Inflammatory macrophage treated with lipopolysaccharide for 1 hour (primary cell): ENCODE measurements around the gene KCNK18.
A peak's percentile ranks its signal among the peaks of the same experiment; 100 is the strongest.
"Not testable (repeated sequence)": the region's sequence is repeated elsewhere in the genome, so short reads cannot be mapped to it uniquely, and the experiment has no call there.

Source experiments
- DNase-seq, 2 donors: peaks; one replicate each; pipeline ENCODE4 v3.0.0-alpha.2; 2020 to 2022

KCNK18 gene

GRCh38 chr10:117222976-117223692 lies 25.8 kb downstream of the KCNK18 start:
- no peak for DNase-seq

GRCh38 chr10:117223693-117224430 lies 26.6 kb downstream of the KCNK18 start:
- DNase-seq = no peak

GRCh38 chr10:117224881-117225280 lies 27.6 kb downstream of the KCNK18 start:
- no peak for DNase-seq

- DNase-seq = peak; percentile 55 to 84
These were observed 29.6 kb downstream of the KCNK18 start for GRCh38 chr10:117226813-117227451.

GRCh38 chr10:117228210-117228609 lies 30.9 kb downstream of the KCNK18 start:
- DNase-seq = no peak

- not testable (repeated sequence) for DNase-seq
These were observed 32.8 kb downstream of the KCNK18 start for GRCh38 chr10:117230107-117230506.

GRCh38 chr10:117237401-117237991 lies 40.2 kb downstream of the KCNK18 start:
- peak; percentile 66 to 78 for DNase-seq

GRCh38 chr10:117239051-117239450 lies 41.8 kb downstream of the KCNK18 start:
- no peak for DNase-seq

- DNase-seq = no peak
These were observed 42.7 kb downstream of the KCNK18 start for GRCh38 chr10:117239721-117240620.

GRCh38 chr10:117240621-117241529 lies 43.6 kb downstream of the KCNK18 start, which contains the start of gene SLC18A2:
Gene SLC18A2, plus strand, starts transcription at chr10:117241114. Its CDS starts 580 bp downstream, at chr10:117241694.
- no peak for DNase-seq

- no peak for DNase-seq
These were observed 44.5 kb downstream of the KCNK18 start for GRCh38 chr10:117241541-117242462.

GRCh38 chr10:117242463-117242832 lies 45.2 kb downstream of the KCNK18 start:
- DNase-seq = no peak

- DNase-seq = no peak
These were observed 49.8 kb downstream of the KCNK18 start for GRCh38 chr10:117246997-117247671.

GRCh38 chr10:117248750-117249465 lies 51.6 kb downstream of the KCNK18 start:
- no peak for DNase-seq

GRCh38 chr10:117249493-117250093 lies 52.3 kb downstream of the KCNK18 start:
- no peak for DNase-seq

GRCh38 chr10:117250411-117250810 lies 53.1 kb downstream of the KCNK18 start:
- no peak for DNase-seq

GRCh38 chr10:117253908-117254307 lies 56.6 kb downstream of the KCNK18 start:
- no peak for DNase-seq

GRCh38 chr10:117254338-117254737 lies 57.0 kb downstream of the KCNK18 start:
- DNase-seq = no peak
